Measurements from ENCODE around the gene DDX31.

Gene DDX31

GRCh38 chr9:132614324-132614723 is 55.5 kb downstream of the DDX31 start:
- no peak overlapping the region for H3K4me3 ChIP-seq (ENCODE audit: low read length)
- peaks cover 9% of the 10 kb centered on the region for H3K4me1 ChIP-seq (ENCODE audit: insufficient read depth, low read length)
- no peak overlapping the region for H3K27ac ChIP-seq (ENCODE audit: low read length)
- H3K36me3 ChIP-seq (ENCODE audit: insufficient read depth, low read depth, low read length) = peaks cover 93% of the 10 kb centered on the region
- no peak overlapping the region for H3K9ac ChIP-seq (ENCODE audit: low read depth, low read length)
- H3K9me3 ChIP-seq (ENCODE audit: insufficient read depth, low read depth, low read length) = no peaks in the 10 kb centered on the region
- no peaks in the 10 kb centered on the region for H3K27me3 ChIP-seq (ENCODE audit: insufficient read depth, low read length)

GRCh38 chr9:132610661-132611060 is 59.1 kb downstream of the DDX31 start:
- H3K4me1 ChIP-seq (ENCODE audit: insufficient read depth, low read length) = peaks cover 4% of the 10 kb centered on the region
- H3K36me3 ChIP-seq (ENCODE audit: insufficient read depth, low read depth, low read length) = peaks cover 89% of the 10 kb centered on the region
- no peak overlapping the region for H3K9ac ChIP-seq (ENCODE audit: low read depth, low read length)
- no peaks in the 10 kb centered on the region for H3K27me3 ChIP-seq (ENCODE audit: insufficient read depth, low read length)
- H3K27ac ChIP-seq (ENCODE audit: low read length) = no peak overlapping the region
- H3K9me3 ChIP-seq (ENCODE audit: insufficient read depth, low read depth, low read length) = no peaks in the 10 kb centered on the region
- H3K4me3 ChIP-seq (ENCODE audit: low read length) = no peak overlapping the region

- Histone ChIP-seq H3K9me3 (ENCODE audit: insufficient read depth, low read depth, low read length) (no peaks in the 10 kb centered on the region), H3K9ac (ENCODE audit: low read depth, low read length) (no peak overlapping the region), H3K27me3 (ENCODE audit: insufficient read depth, low read length) (no peaks in the 10 kb centered on the region), H3K36me3 (ENCODE audit: insufficient read depth, low read depth, low read length) (peaks cover 89% of the 10 kb centered on the region), H3K27ac (ENCODE audit: low read length) (no peak overlapping the region), H3K4me1 (ENCODE audit: insufficient read depth, low read length) (no peaks in the 10 kb centered on the region), H3K4me3 (ENCODE audit: low read length) (no peak overlapping the region)
Measured at GRCh38 chr9:132609829-132610228, 60.0 kb downstream of the DDX31 start.

GRCh38 chr9:132609184-132609583 is 60.6 kb downstream of the DDX31 start:
- no peak overlapping the region for H3K27ac ChIP-seq (ENCODE audit: low read length)

GRCh38 chr9:132606066-132606465 is 63.7 kb downstream of the DDX31 start:
- peaks cover 77% of the 10 kb centered on the region for H3K36me3 ChIP-seq (ENCODE audit: insufficient read depth, low read depth, low read length)
- H3K27me3 ChIP-seq (ENCODE audit: insufficient read depth, low read length) = no peaks in the 10 kb centered on the region
- no peaks in the 10 kb centered on the region for H3K4me1 ChIP-seq (ENCODE audit: insufficient read depth, low read length)

More at GRCh38 chr9:132609184-132609583, 60.6 kb downstream of the DDX31 start:
- Histone ChIP-seq H3K4me3 (ENCODE audit: low read length) (no peak overlapping the region), H3K9ac (ENCODE audit: low read depth, low read length) (no peak overlapping the region), H3K4me1 (ENCODE audit: insufficient read depth, low read length) (no peaks in the 10 kb centered on the region), H3K36me3 (ENCODE audit: insufficient read depth, low read depth, low read length) (peaks cover 89% of the 10 kb centered on the region), H3K9me3 (ENCODE audit: insufficient read depth, low read depth, low read length) (no peaks in the 10 kb centered on the region), H3K27me3 (ENCODE audit: insufficient read depth, low read length) (no peaks in the 10 kb centered on the region)

GRCh38 chr9:132605387-132605786 is 64.4 kb downstream of the DDX31 start:
- Histone ChIP-seq H3K27ac (ENCODE audit: low read length) (no peak overlapping the region), H3K36me3 (ENCODE audit: insufficient read depth, low read depth, low read length) (peaks cover 77% of the 10 kb centered on the region), H3K9ac (ENCODE audit: low read depth, low read length) (no peak overlapping the region)

More at GRCh38 chr9:132606066-132606465, 63.7 kb downstream of the DDX31 start:
- no peaks in the 10 kb centered on the region for H3K9me3 ChIP-seq (ENCODE audit: insufficient read depth, low read depth, low read length)
- H3K4me3 ChIP-seq (ENCODE audit: low read length) = no peak overlapping the region
- no peak overlapping the region for H3K9ac ChIP-seq (ENCODE audit: low read depth, low read length)
- no peak overlapping the region for H3K27ac ChIP-seq (ENCODE audit: low read length)

GRCh38 chr9:132602207-132602606 is 67.6 kb downstream of the DDX31 start:
- Histone ChIP-seq H3K27ac (ENCODE audit: low read length) (no peak overlapping the region), H3K4me3 (ENCODE audit: low read length) (no peak overlapping the region), H3K9me3 (ENCODE audit: insufficient read depth, low read depth, low read length) (no peaks in the 10 kb centered on the region), H3K27me3 (ENCODE audit: insufficient read depth, low read length) (no peaks in the 10 kb centered on the region), H3K4me1 (ENCODE audit: insufficient read depth, low read length) (no peaks in the 10 kb centered on the region), H3K36me3 (ENCODE audit: insufficient read depth, low read depth, low read length) (peaks cover 68% of the 10 kb centered on the region), H3K9ac (ENCODE audit: low read depth, low read length) (no peak overlapping the region)

More at GRCh38 chr9:132605387-132605786, 64.4 kb downstream of the DDX31 start:
- Histone ChIP-seq H3K4me1 (ENCODE audit: insufficient read depth, low read length) (no peaks in the 10 kb centered on the region), H3K9me3 (ENCODE audit: insufficient read depth, low read depth, low read length) (no peaks in the 10 kb centered on the region), H3K4me3 (ENCODE audit: low read length) (no peak overlapping the region), H3K27me3 (ENCODE audit: insufficient read depth, low read length) (no peaks in the 10 kb centered on the region)

- H3K4me1 ChIP-seq (ENCODE audit: insufficient read depth, low read length) = no peaks in the 10 kb centered on the region
- H3K27ac ChIP-seq (ENCODE audit: low read length) = no peak overlapping the region
- no peak overlapping the region for H3K4me3 ChIP-seq (ENCODE audit: low read length)
- no peaks in the 10 kb centered on the region for H3K9me3 ChIP-seq (ENCODE audit: insufficient read depth, low read depth, low read length)
- H3K27me3 ChIP-seq (ENCODE audit: insufficient read depth, low read length) = no peaks in the 10 kb centered on the region
- H3K36me3 ChIP-seq (ENCODE audit: insufficient read depth, low read depth, low read length) = peaks cover 59% of the 10 kb centered on the region
- H3K9ac ChIP-seq (ENCODE audit: low read depth, low read length) = no peak overlapping the region
Measured at GRCh38 chr9:132600326-132600984, 69.3 kb downstream of the DDX31 start.

- H3K27me3 ChIP-seq (ENCODE audit: insufficient read depth, low read length) = peaks cover 19% of the 10 kb centered on the region
- H3K36me3 ChIP-seq (ENCODE audit: insufficient read depth, low read depth, low read length) = peaks cover 54% of the 10 kb centered on the region
- H3K4me3 ChIP-seq (ENCODE audit: low read length) = no peak overlapping the region
- no peaks in the 10 kb centered on the region for H3K9me3 ChIP-seq (ENCODE audit: insufficient read depth, low read depth, low read length)
- no peak overlapping the region for H3K27ac ChIP-seq (ENCODE audit: low read length)
- peaks cover 12% of the 10 kb centered on the region; the same call in 1 of the 2 replicates for H3K4me1 ChIP-seq (ENCODE audit: insufficient read depth, low read length)
- H3K9ac ChIP-seq (ENCODE audit: low read depth, low read length) = no peak overlapping the region
Measured at GRCh38 chr9:132597073-132597775, 72.6 kb downstream of the DDX31 start.

GRCh38 chr9:132596200-132596599 is 73.6 kb downstream of the DDX31 start:
- Histone ChIP-seq H3K36me3 (ENCODE audit: insufficient read depth, low read depth, low read length) (peaks cover 47% of the 10 kb centered on the region), H3K4me1 (ENCODE audit: insufficient read depth, low read length) (peaks cover 20% of the 10 kb centered on the region; the same call in 1 of the 2 replicates)

GRCh38 chr9:132595319-132595718 is 74.5 kb downstream of the DDX31 start:
- Histone ChIP-seq H3K9me3 (ENCODE audit: insufficient read depth, low read depth, low read length) (no peaks in the 10 kb centered on the region), H3K36me3 (ENCODE audit: insufficient read depth, low read depth, low read length) (peaks cover 39% of the 10 kb centered on the region), H3K4me3 (ENCODE audit: low read length) (no peak overlapping the region), H3K27ac (ENCODE audit: low read length) (no peak overlapping the region), H3K27me3 (ENCODE audit: insufficient read depth, low read length) (peaks cover 38% of the 10 kb centered on the region), H3K9ac (ENCODE audit: low read depth, low read length) (no peak overlapping the region), H3K4me1 (ENCODE audit: insufficient read depth, low read length) (peaks cover 20% of the 10 kb centered on the region; the same call in 1 of the 2 replicates)

More at GRCh38 chr9:132596200-132596599, 73.6 kb downstream of the DDX31 start:
- H3K27ac ChIP-seq (ENCODE audit: low read length) = no peak overlapping the region
- H3K9ac ChIP-seq (ENCODE audit: low read depth, low read length) = no peak overlapping the region
- no peaks in the 10 kb centered on the region for H3K9me3 ChIP-seq (ENCODE audit: insufficient read depth, low read depth, low read length)
- peaks cover 29% of the 10 kb centered on the region for H3K27me3 ChIP-seq (ENCODE audit: insufficient read depth, low read length)
- no peak overlapping the region for H3K4me3 ChIP-seq (ENCODE audit: low read length)

GRCh38 chr9:132594412-132594811 is 75.4 kb downstream of the DDX31 start:
- H3K27ac ChIP-seq (ENCODE audit: low read length) = no peak overlapping the region
- H3K9ac ChIP-seq (ENCODE audit: low read depth, low read length) = no peak overlapping the region
- no peaks in the 10 kb centered on the region for H3K9me3 ChIP-seq (ENCODE audit: insufficient read depth, low read depth, low read length)
- peaks cover 20% of the 10 kb centered on the region; the same call in 1 of the 2 replicates for H3K4me1 ChIP-seq (ENCODE audit: insufficient read depth, low read length)
- no peak overlapping the region for H3K4me3 ChIP-seq (ENCODE audit: low read length)
- peaks cover 31% of the 10 kb centered on the region for H3K36me3 ChIP-seq (ENCODE audit: insufficient read depth, low read depth, low read length)
- H3K27me3 ChIP-seq (ENCODE audit: insufficient read depth, low read length) = peaks cover 47% of the 10 kb centered on the region

All from iPS-20b (cell line).